ENCODE data around the gene NAT9. TPM values are rescaled to one million over a fixed set of nuclear protein-coding genes. Genes with fewer than 3 reads are reported as not detected.

The NAT9 gene
- 34.0 and 37.7 TPM in 2 replicates for total RNA-seq

GRCh38 chr17:74776044-74776962 is at the start of gene NAT9:
Gene NAT9, minus strand, starts transcription at chr17:74776345. Its CDS starts 647 bp downstream, at chr17:74775698.

GRCh38 chr17:74748529-74749278 is 27.4 kb downstream of the NAT9 start, which contains the start of gene NHERF1:
Gene NHERF1, plus strand, starts transcription at chr17:74748628. Its CDS starts 219 bp downstream, at chr17:74748847.

GRCh38 chr17:74736513-74737298 is 39.4 kb downstream of the NAT9 start, which contains the start of gene RAB37:
Gene RAB37, plus strand, starts transcription at chr17:74737256. Its CDS starts 17 bp downstream, at chr17:74737273.

Other genes with a start within 250 kb of the NAT9 start
- gene CD300LB, start 244.9 kb downstream of the NAT9 start, total RNA-seq, result not detected in 2 replicates
- not detected in 2 replicates for gene CD300C, start 230.2 kb downstream of the NAT9 start, total RNA-seq
- not detected in 2 replicates for gene CD300H, start 208.8 kb downstream of the NAT9 start, total RNA-seq
- gene CD300LD, start 184.1 kb downstream of the NAT9 start, total RNA-seq, result not detected in 2 replicates
- gene CD300E, start 152.6 kb downstream of the NAT9 start, total RNA-seq, result under 0.01 TPM in 1 of 2 replicates, not detected in the other
- gene CD300LF, start 63.4 kb downstream of the NAT9 start, total RNA-seq, result not detected in 2 replicates
- 0.48 and 0.64 TPM in 2 replicates for gene RAB37, start 39.1 kb downstream of the NAT9 start, total RNA-seq
- 39.5 and 88.5 TPM in 2 replicates for gene NHERF1, start 27.7 kb downstream of the NAT9 start, total RNA-seq
- not detected in 2 replicates for gene GRIN2C, start 83.5 kb upstream of the NAT9 start, total RNA-seq
- gene FDXR, start 96.6 kb upstream of the NAT9 start, total RNA-seq, result 32.0 and 43.7 TPM in 2 replicates
- 0.21 and 0.24 TPM in 2 replicates for gene FADS6, start 117.3 kb upstream of the NAT9 start, total RNA-seq
- gene USH1G, start 146.9 kb upstream of the NAT9 start, total RNA-seq, result 1.3 and 1.9 TPM in 2 replicates
- not detected in 2 replicates for gene OTOP2, start 147.9 kb upstream of the NAT9 start, total RNA-seq
- gene OTOP3, start 159.6 kb upstream of the NAT9 start, total RNA-seq, result not detected in 2 replicates
- gene HID1, start 196.4 kb upstream of the NAT9 start, total RNA-seq, result 2.4 and 3.4 TPM in 2 replicates
- 8.5 and 23.4 TPM in 2 replicates for gene CDR2L, start 211.3 kb upstream of the NAT9 start, total RNA-seq
- gene MRPL58, start 236.3 kb upstream of the NAT9 start, total RNA-seq, result 27.7 and 33.7 TPM in 2 replicates